Fibroblast of lung (primary cell): ENCODE data around the gene TRAPPC8. TPM values are rescaled to one million over a fixed set of nuclear protein-coding genes. Genes with fewer than 3 reads are reported as not detected.

ENCODE experiments used
- DNase-seq, 2 donors: peaks; one replicate each; pipeline versions ENCODE4 v3.0.0 to v3.0.0-alpha.2; 2010; ENCODE audit warnings: low read depth in 2 of 2
- H2AFZ ChIP-seq: 2 replicates; pipeline ENCODE4 v1.5.1; 2012; ENCODE audit warnings: low read length, control low read depth, inconsistent platforms
- H3K27ac ChIP-seq: 2 replicates; pipeline ENCODE4 v1.5.1; 2011; ENCODE audit warnings: low read length, control low read depth; ENCODE audit not compliant: insufficient read depth
- H3K27me3 ChIP-seq: 2 replicates; pipeline ENCODE4 v1.5.1; 2011; ENCODE audit warnings: mild to moderate bottlenecking, low read length; ENCODE audit not compliant: control insufficient read depth, insufficient read depth
- H3K36me3 ChIP-seq: 2 replicates; pipeline ENCODE4 v1.5.1; 2011; ENCODE audit warnings: low read length; ENCODE audit not compliant: control insufficient read depth, insufficient read depth
- H3K4me1 ChIP-seq: 2 replicates; pipeline ENCODE4 v1.5.1; 2011; ENCODE audit warnings: low read length; ENCODE audit not compliant: control insufficient read depth, insufficient read depth; ENCODE audit errors: extremely low read depth
- H3K4me2 ChIP-seq: 2 replicates; pipeline ENCODE4 v1.5.1; 2011; ENCODE audit warnings: low read length, control low read depth; ENCODE audit not compliant: insufficient read depth; ENCODE audit errors: extremely low read depth
- H3K4me3 ChIP-seq, 4 experiments: fragments of 200-600 bp in 1 of 4; sonication (generic) in 1 of 4; replicated peaks in 1 of 4; 2 replicates each; pipeline ENCODE4 v1.5.1; 2011 to 2016; ENCODE audit warnings: low read length in 4 of 4, low read depth in 3 of 4, mild to moderate bottlenecking in 3 of 4, control low read depth in 2 of 4, inconsistent platforms in 1 of 4, mixed read lengths in 1 of 4; ENCODE audit not compliant: insufficient read depth in 1 of 4; ENCODE audit errors: control extremely low read depth in 1 of 4
- H3K79me2 ChIP-seq: 2 replicates; pipeline ENCODE4 v1.5.1; 2012; ENCODE audit warnings: mild to moderate bottlenecking, low read length, inconsistent platforms; ENCODE audit not compliant: control insufficient read depth, insufficient read depth
- H3K9ac ChIP-seq: 2 replicates; pipeline ENCODE4 v1.5.1; 2011; ENCODE audit warnings: mild to moderate bottlenecking, low read length, control low read depth; ENCODE audit not compliant: insufficient read depth
- H3K9me3 ChIP-seq: 2 replicates; pipeline ENCODE4 v1.5.1; 2012; ENCODE audit warnings: low read depth, low read length; ENCODE audit not compliant: control insufficient read depth, insufficient read depth
- H4K20me1 ChIP-seq: 2 replicates; pipeline ENCODE4 v1.5.1; 2011; ENCODE audit warnings: low read length; ENCODE audit not compliant: control insufficient read depth, insufficient read depth; ENCODE audit errors: extremely low read depth
- CTCF ChIP-seq, 2 donors: IDR thresholded peaks in 1 of 2; conservative IDR thresholded peaks in 1 of 2; 1 replicate in 1 of 2; 2 replicates in 1 of 2; pipeline ENCODE4 v1.5.1; 2011 to 2012; ENCODE audit warnings: low read length in 2 of 2, control low read depth in 1 of 2, inconsistent platforms in 1 of 2, low read depth in 1 of 2, mild to moderate bottlenecking in 1 of 2
- EZH2 ChIP-seq: IDR thresholded peaks from 2 replicates; pipeline ENCODE4 v1.5.1; 2012; ENCODE audit warnings: low read length, control low read depth, mild to moderate bottlenecking; ENCODE audit errors: missing control alignments
- polyA plus RNA-seq, 2 donors: library from polyadenylated mRNA; depleted of rRNA in 1 of 2; stranded (reverse) in 1 of 2; unstranded in 1 of 2; fragments of >200 nt; gene quantifications; 2 replicates each; pipeline ENCODE4 v1.2.1, GENCODE V29; 2011 to 2012; ENCODE audit warnings: missing spikeins in 1 of 2
- total RNA-seq: library from RNA; depleted of rRNA; stranded (reverse); fragments of >200 nt; gene quantifications from 2 replicates; pipeline ENCODE4 v1.2.1, GENCODE V29; 2014

TRAPPC8 gene
- total and polyA plus RNA-seq, 2 donors (not counting 1 experiment from before 2014, with no cell fraction given): 53.4 to 64.2 TPM

GRCh38 chr18:31892936-31893335 is 50.0 kb downstream of the TRAPPC8 start:
- Histone ChIP-seq H3K4me3 (no peak overlapping the region), H3K27me3 (no peaks in the 10 kb centered on the region), H4K20me1 (no peaks in the 10 kb centered on the region), H3K4me2 (no peak overlapping the region), H3K4me1 (no peaks in the 10 kb centered on the region), H3K79me2 (no peaks in the 10 kb centered on the region), H2AFZ (no peak overlapping the region), H3K9ac (no peak overlapping the region), H3K9me3 (no peaks in the 10 kb centered on the region), H3K27ac (no peak overlapping the region), H3K36me3 (no peaks in the 10 kb centered on the region)
- no peak for DNase-seq
- no peak for TF ChIP-seq CTCF (conservative IDR thresholded peaks at IDR 0.05 in 1 of 2, IDR thresholded peaks at IDR 0.05 in 1 of 2; ENCODE audit: low read depth in 1 of 2, low read length in 2 of 2)
- TF ChIP-seq EZH2: no peak

DNA sequence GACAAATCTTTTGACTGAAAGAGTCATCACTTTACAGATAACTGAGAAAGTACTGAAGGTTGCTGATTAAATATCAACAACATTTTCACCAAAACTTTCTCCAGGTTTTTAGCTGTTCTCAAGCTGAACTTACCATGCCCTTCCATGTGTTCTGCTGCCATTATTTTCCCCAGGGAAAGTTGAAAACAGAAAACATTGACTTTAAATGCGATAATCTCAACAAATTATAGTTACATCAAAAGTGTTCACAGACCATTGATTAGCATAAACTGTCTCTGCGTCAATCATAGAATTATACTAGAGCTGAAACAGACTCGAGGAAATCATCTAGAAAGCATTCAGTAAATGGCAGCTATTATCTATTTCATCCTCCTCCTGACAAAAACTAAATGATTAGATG is 51.4 kb downstream of the TRAPPC8 start:
- Histone ChIP-seq H3K4me2 (no peak overlapping the region), H3K9ac (no peak overlapping the region), H4K20me1 (no peaks in the 10 kb centered on the region), H2AFZ (no peak overlapping the region), H3K4me1 (no peaks in the 10 kb centered on the region), H3K79me2 (no peaks in the 10 kb centered on the region), H3K27me3 (no peaks in the 10 kb centered on the region), H3K27ac (no peak overlapping the region), H3K9me3 (no peaks in the 10 kb centered on the region), H3K36me3 (no peaks in the 10 kb centered on the region), H3K4me3 (no peak overlapping the region)
- DNase-seq: no peak
- TF ChIP-seq CTCF (conservative IDR thresholded peaks at IDR 0.05 in 1 of 2, IDR thresholded peaks at IDR 0.05 in 1 of 2; ENCODE audit: low read depth in 1 of 2, low read length in 2 of 2) (no peak), EZH2 (no peak)

GRCh38 chr18:31884020-31884419 is 58.9 kb downstream of the TRAPPC8 start:
- Histone ChIP-seq H3K79me2 (no peaks in the 10 kb centered on the region), H3K9ac (no peak overlapping the region), H3K4me3 (no peak overlapping the region), H3K27ac (no peak overlapping the region), H4K20me1 (no peaks in the 10 kb centered on the region), H3K4me1 (no peaks in the 10 kb centered on the region), H3K4me2 (no peak overlapping the region), H2AFZ (no peak overlapping the region), H3K27me3 (no peaks in the 10 kb centered on the region), H3K9me3 (no peaks in the 10 kb centered on the region), H3K36me3 (no peaks in the 10 kb centered on the region)
- no peak for DNase-seq
- TF ChIP-seq CTCF (conservative IDR thresholded peaks at IDR 0.05 in 1 of 2, IDR thresholded peaks at IDR 0.05 in 1 of 2; ENCODE audit: low read depth in 1 of 2, low read length in 2 of 2) (no peak), EZH2 (no peak)
